Spleen (tissue), 11 donors: Measurements from ENCODE around the gene FOXO6. TPM values are rescaled to one million over a fixed set of nuclear protein-coding genes. Genes with fewer than 3 reads are reported as not detected.

Experiments
- DNase-seq: peaks from one replicate; pipeline ENCODE4 v3.0.0-alpha.2; 2020
- H3K27ac ChIP-seq, 8 donors: fragments of 200-600 bp; sonication (generic) in 7 of 8; 1 replicate in 4 of 8; 2 replicates in 4 of 8; pipeline versions ENCODE4 v1.5.0 to v1.8.0; 2016 to 2021; ENCODE audit warnings: inconsistent platforms in 4 of 8, mild to moderate bottlenecking in 4 of 8, moderate library complexity in 1 of 8
- H3K27me3 ChIP-seq, 7 donors: fragments of 200-600 bp; sonication (generic) in 6 of 7; replicated peaks in 1 of 7; 1 replicate in 4 of 7; 2 replicates in 3 of 7; pipeline versions ENCODE4 v1.5.0 to v1.8.0; 2016 to 2021; ENCODE audit warnings: inconsistent platforms in 3 of 7, mild to moderate bottlenecking in 1 of 7
- H3K36me3 ChIP-seq, 6 donors: fragments of 200-600 bp; sonication (generic) in 5 of 6; 1 replicate in 4 of 6; 2 replicates in 2 of 6; pipeline versions ENCODE4 v1.5.0 to v1.8.0; 2016 to 2021; ENCODE audit warnings: inconsistent platforms in 2 of 6
- H3K4me1 ChIP-seq, 6 donors: fragments of 200-600 bp; sonication (generic) in 5 of 6; 1 replicate in 3 of 6; 2 replicates in 3 of 6; pipeline versions ENCODE4 v1.5.0 to v1.8.0; 2016 to 2021; ENCODE audit warnings: inconsistent platforms in 3 of 6
- H3K4me3 ChIP-seq, 8 donors: fragments of 200-600 bp; sonication (generic) in 7 of 8; 1 replicate in 4 of 8; 2 replicates in 4 of 8; pipeline versions ENCODE4 v1.5.0 to v1.8.0; 2016 to 2021; ENCODE audit warnings: inconsistent platforms in 4 of 8, mild to moderate bottlenecking in 4 of 8, moderate library complexity in 2 of 8
- H3K9me3 ChIP-seq, 8 donors: fragments of 200-600 bp; sonication (generic) in 7 of 8; 1 replicate in 4 of 8; 2 replicates in 4 of 8; pipeline versions ENCODE4 v1.5.0 to v1.8.0; 2016 to 2021; ENCODE audit warnings: inconsistent platforms in 4 of 8
- POLR2A ChIP-seq, 3 donors: fragments of 450-650 bp; IDR thresholded peaks; one replicate each; pipeline ENCODE4 v1.5.1; 2017; ENCODE audit warnings: antibody characterized with exemption in 3 of 3, mild to moderate bottlenecking in 1 of 3
- POLR2AphosphoS5 ChIP-seq, 3 donors: sonication (generic); formaldehyde crosslinking; IDR thresholded peaks; one replicate each; pipeline ENCODE4 v1.5.1; 2017; ENCODE audit warnings: antibody characterized with exemption in 3 of 3
- WGBS, 5 donors: extraction: QIAGEN DNeasy Blood & Tissue Kit in 3 of 5; methylation state at CpG; one replicate each; pipeline versions ENCODE4 v1.1.5 to v1.1.7; 2013 to 2018; 5-methylcytosine and 5-hydroxymethylcytosine counted together
- intact Hi-C: fragments of 100-400 bp; cut with DNase I; formaldehyde crosslinking; loops from one replicate; pipeline ENCODE4 v1.15.0; 2023; ENCODE audit warnings: low total_unique reads
- polyA plus RNA-seq, 3 donors: library from polyadenylated mRNA; stranded (reverse); fragments of 200-250 nt; gene quantifications; one replicate each; pipeline ENCODE4 v1.2.1, GENCODE V29; 2013
- total RNA-seq, 7 donors: library from RNA; depleted of rRNA in 3 of 7; stranded (reverse); fragments of >200 nt in 3 of 7; fragmentation: NEBNext Ultra II Directional in 4 of 7; extraction: Animal tissue kit (Norgen Biotek cat#: 25700) in 4 of 7; gene quantifications; one replicate each; pipeline versions ENCODE4 v1.1.0 to v1.2.1, GENCODE V29; 2016 to 2021
- TF ChIP-seq, protein P1 (sequence below), 11 experiments: fragments of 200-600 bp in 7 of 11; fragments of 450-650 bp in 4 of 11; sonication (generic) in 4 of 11; IDR thresholded peaks in 8 of 11; conservative IDR thresholded peaks in 3 of 11; 1 replicate in 7 of 11; 2 replicates in 4 of 11; pipeline versions ENCODE4 v1.4.0 to v1.8.0; 2016 to 2021; ENCODE audit warnings: antibody characterized with exemption in 11 of 11, inconsistent platforms in 4 of 11, mild to moderate bottlenecking in 1 of 11
- donor health status: healthy with polysubstance abuse.
- donor health status: DM: no; HTN: no; CAD: no; lungs with moderate emphysema.
- donor health status: DM: no; HTN: no; CAD: no.
- donor health status: Bipolar disorder and iron deficiency.
- donor health status: healthy.
- donor health status: DM: no; HTN: no; CAD: no.
- donor health status: DM: yes; HTN: yes; CAD: no.

FOXO6 gene
- total and polyA plus RNA-seq, 10 donors = 0.14 to 1.6 (median 0.32) TPM; not detected in 1

DNA sequence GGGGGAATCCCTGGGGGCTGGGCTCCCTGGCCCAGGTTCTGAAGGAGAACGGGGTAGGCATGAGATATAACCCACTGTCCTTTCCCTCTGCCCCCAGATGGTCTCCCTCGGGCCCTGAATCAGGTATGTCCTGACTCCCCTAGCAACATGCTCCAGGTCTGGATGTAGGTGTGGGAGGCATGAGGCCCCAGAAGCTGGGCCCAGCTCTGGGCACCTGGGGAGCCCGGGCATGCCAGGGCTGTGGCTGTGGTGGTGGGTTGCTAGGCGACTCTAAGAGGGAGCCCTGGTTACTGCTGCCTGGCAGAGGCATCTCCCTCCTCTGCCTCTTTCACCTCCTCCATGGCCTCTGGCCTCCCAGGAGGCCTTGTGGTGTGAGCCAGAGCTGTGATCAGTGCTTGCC, 16.2 kb downstream of the FOXO6 start:
- H3K4me3 ChIP-seq = no peak overlapping the region
- no peaks in the 10 kb centered on the region for H3K9me3 ChIP-seq
- 72 to 91% (median 75%) methylated on average over 3 to 4 of the region's 4 CpGs for WGBS, 5 donors
- DNase-seq = no peak
- no peaks in the 10 kb centered on the region for H3K36me3 ChIP-seq
- peaks cover 0 to 42% (median 16%) of the 10 kb centered on the region in 7 donors for H3K27me3 ChIP-seq
- intact Hi-C loops = no loop called here
- H3K27ac ChIP-seq = no peak overlapping the region
- TF ChIP-seq, protein P1, sequence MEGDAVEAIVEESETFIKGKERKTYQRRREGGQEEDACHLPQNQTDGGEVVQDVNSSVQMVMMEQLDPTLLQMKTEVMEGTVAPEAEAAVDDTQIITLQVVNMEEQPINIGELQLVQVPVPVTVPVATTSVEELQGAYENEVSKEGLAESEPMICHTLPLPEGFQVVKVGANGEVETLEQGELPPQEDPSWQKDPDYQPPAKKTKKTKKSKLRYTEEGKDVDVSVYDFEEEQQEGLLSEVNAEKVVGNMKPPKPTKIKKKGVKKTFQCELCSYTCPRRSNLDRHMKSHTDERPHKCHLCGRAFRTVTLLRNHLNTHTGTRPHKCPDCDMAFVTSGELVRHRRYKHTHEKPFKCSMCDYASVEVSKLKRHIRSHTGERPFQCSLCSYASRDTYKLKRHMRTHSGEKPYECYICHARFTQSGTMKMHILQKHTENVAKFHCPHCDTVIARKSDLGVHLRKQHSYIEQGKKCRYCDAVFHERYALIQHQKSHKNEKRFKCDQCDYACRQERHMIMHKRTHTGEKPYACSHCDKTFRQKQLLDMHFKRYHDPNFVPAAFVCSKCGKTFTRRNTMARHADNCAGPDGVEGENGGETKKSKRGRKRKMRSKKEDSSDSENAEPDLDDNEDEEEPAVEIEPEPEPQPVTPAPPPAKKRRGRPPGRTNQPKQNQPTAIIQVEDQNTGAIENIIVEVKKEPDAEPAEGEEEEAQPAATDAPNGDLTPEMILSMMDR (IDR thresholded peaks at IDR 0.05 in 8 of 11, conservative IDR thresholded peaks at IDR 0.05 in 3 of 11) = no peak
- TF ChIP-seq POLR2A (IDR thresholded peaks at IDR 0.05) = no peak
- no peak for TF ChIP-seq POLR2AphosphoS5 (IDR thresholded peaks at IDR 0.05)
- peaks cover 0 to 33% (median 19%) of the 10 kb centered on the region in 6 donors for H3K4me1 ChIP-seq

DNA sequence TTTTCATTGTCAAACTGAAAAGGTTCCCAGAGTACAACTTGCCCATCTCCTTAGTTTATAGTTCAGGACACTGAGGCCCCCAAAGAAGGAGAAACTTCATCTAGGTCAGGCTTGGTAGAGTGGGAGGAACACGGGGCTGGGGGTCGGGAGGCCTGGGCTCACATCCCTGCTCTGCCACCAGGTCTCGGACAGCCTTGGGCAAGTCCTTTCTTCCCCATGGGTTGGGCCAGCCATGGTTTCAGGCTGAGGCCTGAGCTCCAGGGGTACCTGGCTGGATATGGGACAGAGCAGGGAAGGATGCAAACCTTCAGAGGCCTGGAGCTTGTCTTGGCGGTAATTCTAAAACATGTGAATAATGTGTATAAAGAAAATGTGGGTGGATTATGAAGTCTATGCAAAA, 17.0 kb downstream of the FOXO6 start:
- WGBS, 5 donors = 81 to 91% (median 89%) methylated on average over 4 of the region's 4 CpGs
- TF ChIP-seq POLR2A (IDR thresholded peaks at IDR 0.05) = no peak
- TF ChIP-seq POLR2AphosphoS5 (IDR thresholded peaks at IDR 0.05) = no peak
- TF ChIP-seq, protein P1 (IDR thresholded peaks at IDR 0.05 in 8 of 11, conservative IDR thresholded peaks at IDR 0.05 in 3 of 11) = no peak
- DNase-seq = no peak
- no peak overlapping the region for H3K27ac ChIP-seq
- peaks cover 0 to 36% (median 25%) of the 10 kb centered on the region in 6 donors for H3K4me1 ChIP-seq
- intact Hi-C loops = no loop called here
- no peaks in the 10 kb centered on the region for H3K36me3 ChIP-seq
- no peaks in the 10 kb centered on the region for H3K9me3 ChIP-seq
- H3K4me3 ChIP-seq = no peak overlapping the region
- peaks cover 0 to 43% (median 22%) of the 10 kb centered on the region in 7 donors for H3K27me3 ChIP-seq

DNA sequence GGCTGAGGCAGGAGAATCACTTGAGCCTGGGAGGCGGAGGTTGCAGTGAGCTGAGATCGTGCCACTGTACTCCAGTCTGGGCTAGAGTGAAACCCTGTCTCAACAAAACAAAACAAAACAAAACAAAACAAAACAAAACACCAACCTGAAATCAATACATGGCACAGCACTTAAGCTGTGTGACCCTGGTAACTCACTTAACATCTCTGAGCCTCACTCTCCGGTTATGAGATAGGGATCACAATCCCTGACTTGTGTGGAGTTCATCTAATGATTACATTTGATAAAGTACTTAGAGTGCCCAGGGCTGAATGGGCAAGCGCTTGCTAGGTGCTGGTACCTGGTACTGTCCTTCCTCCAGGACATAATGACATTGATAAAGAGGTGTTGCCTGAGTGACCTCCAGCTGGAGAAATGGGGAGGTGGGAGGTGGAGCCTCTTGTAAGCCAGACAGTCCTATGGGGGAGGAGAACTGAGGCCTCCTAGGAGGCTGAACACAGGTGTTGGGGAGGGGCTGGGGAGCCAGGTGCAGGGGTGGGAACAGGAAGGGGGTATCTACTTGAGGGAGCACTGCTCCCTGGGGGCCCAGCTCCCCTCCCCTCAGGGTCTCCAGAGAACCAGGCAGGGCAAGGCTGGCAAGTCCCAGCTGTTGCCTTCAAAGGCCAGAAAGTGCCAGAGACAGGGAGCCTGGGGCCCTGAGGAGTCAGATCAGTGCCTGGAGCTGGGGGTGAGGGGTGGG, 17.9 kb downstream of the FOXO6 start:
- DNase-seq = no peak
- WGBS, 5 donors = 79 to 97% (median 95%) methylated on average over 4 of the region's 4 CpGs
- peaks cover 0 to 42% (median 27%) of the 10 kb centered on the region in 6 donors for H3K4me1 ChIP-seq
- TF ChIP-seq POLR2A (IDR thresholded peaks at IDR 0.05) = no peak
- TF ChIP-seq, protein P1 (IDR thresholded peaks at IDR 0.05 in 8 of 11, conservative IDR thresholded peaks at IDR 0.05 in 3 of 11) = no peak
- TF ChIP-seq POLR2AphosphoS5 (IDR thresholded peaks at IDR 0.05) = no peak
- H3K27ac ChIP-seq = no peak overlapping the region
- intact Hi-C loops = no loop called here
- peaks cover 0 to 50% (median 27%) of the 10 kb centered on the region in 7 donors for H3K27me3 ChIP-seq
- H3K36me3 ChIP-seq = no peaks in the 10 kb centered on the region
- no peak overlapping the region for H3K4me3 ChIP-seq
- no peaks in the 10 kb centered on the region for H3K9me3 ChIP-seq

DNA sequence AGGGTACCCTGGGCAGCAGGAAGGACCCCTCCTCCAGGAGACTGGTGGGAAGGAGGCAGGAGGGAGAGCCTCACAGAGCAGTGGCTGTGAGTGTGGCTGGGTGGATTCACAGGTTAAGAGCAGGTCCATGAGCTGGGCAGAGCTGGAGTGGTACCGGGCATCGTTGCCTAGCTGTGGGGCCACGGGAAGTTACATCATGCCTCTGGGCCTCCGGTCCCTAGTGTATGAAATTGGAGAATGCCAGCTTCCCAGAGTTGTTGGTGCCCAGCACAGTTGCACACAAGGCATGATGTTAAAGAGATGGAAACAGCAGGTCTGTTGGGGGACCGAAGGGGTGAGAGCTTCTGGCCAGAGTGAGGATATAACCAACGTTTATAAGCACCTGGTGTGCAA, 18.5 kb downstream of the FOXO6 start:
- no peak overlapping the region for H3K27ac ChIP-seq
- no peak overlapping the region for H3K4me3 ChIP-seq
- peaks cover 0 to 42% (median 27%) of the 10 kb centered on the region in 6 donors for H3K4me1 ChIP-seq
- intact Hi-C loops = no loop called here
- peaks cover 0 to 55% (median 27%) of the 10 kb centered on the region in 7 donors for H3K27me3 ChIP-seq
- no peaks in the 10 kb centered on the region for H3K36me3 ChIP-seq
- WGBS, 5 donors = 25 to 55% (median 41%) methylated on average over 6 of the region's 6 CpGs
- no peak for DNase-seq
- TF ChIP-seq POLR2A (IDR thresholded peaks at IDR 0.05) (no peak), POLR2AphosphoS5 (IDR thresholded peaks at IDR 0.05) (no peak)
- TF ChIP-seq, protein P1 (IDR thresholded peaks at IDR 0.05 in 8 of 11, conservative IDR thresholded peaks at IDR 0.05 in 3 of 11) = no peak
- no peaks in the 10 kb centered on the region for H3K9me3 ChIP-seq
